Measurements from ENCODE around the gene TCF7L1.
"Not testable (repeated sequence)": the region's sequence is repeated elsewhere in the genome, so short reads cannot be mapped to it uniquely, and the experiment has no call there.

Gene TCF7L1

GRCh38 chr2:85132834-85133637 lies at the start of gene TCF7L1:
TSS of gene TCF7L1 (plus strand) at chr2:85133392. CDS start at chr2:85133685, 293 bp downstream.
- DNase-seq (ENCODE audit: low read depth in 1 of 2, low spot score in 1 of 2) = no peak

GRCh38 chr2:85085563-85085962 lies 47.6 kb upstream of the TCF7L1 start:
- DNase-seq (ENCODE audit: low read depth in 1 of 2, low spot score in 1 of 2) = no peak

- no peak for DNase-seq (ENCODE audit: low read depth in 1 of 2, low spot score in 1 of 2)
Measured at GRCh38 chr2:85087541-85087940, 45.7 kb upstream of the TCF7L1 start.

- no peak for DNase-seq (ENCODE audit: low read depth in 1 of 2, low spot score in 1 of 2)
Measured at GRCh38 chr2:85088921-85089320, 44.3 kb upstream of the TCF7L1 start.

- DNase-seq (ENCODE audit: low read depth in 1 of 2, low spot score in 1 of 2) = no peak
Measured at GRCh38 chr2:85089585-85089984, 43.6 kb upstream of the TCF7L1 start.

GRCh38 chr2:85091838-85092237 lies 41.4 kb upstream of the TCF7L1 start:
- DNase-seq (ENCODE audit: low read depth in 1 of 2, low spot score in 1 of 2) = no peak

- DNase-seq (ENCODE audit: low read depth in 1 of 2, low spot score in 1 of 2) = no peak
Measured at GRCh38 chr2:85095094-85095493, 38.1 kb upstream of the TCF7L1 start.

- DNase-seq (ENCODE audit: low read depth in 1 of 2, low spot score in 1 of 2) = no peak
Measured at GRCh38 chr2:85096616-85097015, 36.6 kb upstream of the TCF7L1 start.

GRCh38 chr2:85104228-85104627 lies 29.0 kb upstream of the TCF7L1 start:
- DNase-seq (ENCODE audit: low read depth in 1 of 2, low spot score in 1 of 2) = no peak

GRCh38 chr2:85106489-85107180 lies 26.6 kb upstream of the TCF7L1 start:
- no peak for DNase-seq (ENCODE audit: low read depth in 1 of 2, low spot score in 1 of 2)

GRCh38 chr2:85110991-85111560 lies 22.1 kb upstream of the TCF7L1 start:
- no peak for DNase-seq (ENCODE audit: low read depth in 1 of 2, low spot score in 1 of 2)

- no peak for DNase-seq (ENCODE audit: low read depth in 1 of 2, low spot score in 1 of 2)
Measured at GRCh38 chr2:85111819-85112281, 21.3 kb upstream of the TCF7L1 start.

- DNase-seq (ENCODE audit: low read depth in 1 of 2, low spot score in 1 of 2) = no peak
Measured at GRCh38 chr2:85112906-85113625, 20.1 kb upstream of the TCF7L1 start.

- DNase-seq (ENCODE audit: low read depth in 1 of 2, low spot score in 1 of 2) = no peak
Measured at GRCh38 chr2:85114586-85115330, 18.4 kb upstream of the TCF7L1 start.

GRCh38 chr2:85116207-85116606 lies 17.0 kb upstream of the TCF7L1 start:
- no peak for DNase-seq (ENCODE audit: low read depth in 1 of 2, low spot score in 1 of 2)

GRCh38 chr2:85119900-85120299 lies 13.3 kb upstream of the TCF7L1 start:
- no peak for DNase-seq (ENCODE audit: low read depth in 1 of 2, low spot score in 1 of 2)

GRCh38 chr2:85120363-85120762 lies 12.8 kb upstream of the TCF7L1 start:
- no peak for DNase-seq (ENCODE audit: low read depth in 1 of 2, low spot score in 1 of 2)

GRCh38 chr2:85126462-85126861 lies 6.7 kb upstream of the TCF7L1 start:
- DNase-seq (ENCODE audit: low read depth in 1 of 2, low spot score in 1 of 2) = not testable (repeated sequence)

- no peak for DNase-seq (ENCODE audit: low read depth in 1 of 2, low spot score in 1 of 2)
Measured at GRCh38 chr2:85129861-85130260, 3.3 kb upstream of the TCF7L1 start.

- DNase-seq (ENCODE audit: low read depth in 1 of 2, low spot score in 1 of 2) = no peak
Measured at GRCh38 chr2:85130407-85130806, 2.8 kb upstream of the TCF7L1 start.

GRCh38 chr2:85131116-85131515 lies 2.1 kb upstream of the TCF7L1 start:
- no peak for DNase-seq (ENCODE audit: low read depth in 1 of 2, low spot score in 1 of 2)

Data from stimulated activated CD4-positive, alpha-beta T cell treated with anti-CD3 and anti-CD28 coated beads, Interleukin-15, amount 100 ng/mL, for 1 hour (primary cell).